Mesenchymal stem cell (in vitro differentiated cells and primary cell): Measurements from ENCODE around the gene ELN.

ENCODE experiments used
- DNase-seq: peaks from one replicate; pipeline ENCODE4 v3.0.0-alpha.2; 2013
- H2AFZ ChIP-seq: one replicate; pipeline ENCODE4 v1.6.1; 2013; ENCODE audit warnings: low read depth, mild to moderate bottlenecking, control low read depth, inconsistent platforms, low read length, moderate library complexity
- H2AK5ac ChIP-seq: 2 replicates; pipeline ENCODE4 v1.6.1; 2013; ENCODE audit warnings: low read length, moderate library complexity, mild to moderate bottlenecking, inconsistent platforms; ENCODE audit not compliant: severe bottlenecking
- H2BK120ac ChIP-seq: one replicate; pipeline ENCODE4 v1.6.1; 2013; ENCODE audit warnings: low read depth, mild to moderate bottlenecking, inconsistent platforms, low read length, moderate library complexity
- H2BK12ac ChIP-seq, 2 experiments: one replicate each; pipeline ENCODE4 v1.6.1; 2013; ENCODE audit warnings: inconsistent platforms in 2 of 2, low read length in 2 of 2, mild to moderate bottlenecking in 2 of 2, moderate library complexity in 2 of 2, control low read depth in 1 of 2
- H2BK15ac ChIP-seq: one replicate; pipeline ENCODE4 v1.6.1; 2013; ENCODE audit warnings: mild to moderate bottlenecking, low read depth, inconsistent platforms; ENCODE audit not compliant: poor library complexity, severe bottlenecking
- H2BK5ac ChIP-seq: 2 replicates; pipeline ENCODE4 v1.6.1; 2013; ENCODE audit warnings: low read depth, mild to moderate bottlenecking, low read length, control low read depth, inconsistent platforms; ENCODE audit not compliant: poor library complexity, severe bottlenecking
- H3K14ac ChIP-seq, 2 experiments: one replicate each; pipeline ENCODE4 v1.6.1; 2013; ENCODE audit warnings: inconsistent platforms in 2 of 2, low read length in 2 of 2, control low read depth in 1 of 2, mild to moderate bottlenecking in 1 of 2, moderate library complexity in 1 of 2
- H3K18ac ChIP-seq, 2 experiments: one replicate each; pipeline ENCODE4 v1.6.1; 2013; ENCODE audit warnings: inconsistent platforms in 2 of 2, low read length in 2 of 2, control low read depth in 1 of 2, low read depth in 1 of 2, mild to moderate bottlenecking in 1 of 2
- H3K23ac ChIP-seq, 2 experiments: one replicate each; pipeline ENCODE4 v1.6.1; 2013; ENCODE audit warnings: inconsistent platforms in 2 of 2, low read length in 2 of 2, mild to moderate bottlenecking in 2 of 2, moderate library complexity in 2 of 2, control low read depth in 1 of 2
- H3K27ac ChIP-seq: 2 replicates; pipeline ENCODE4 v1.5.1; 2013; ENCODE audit warnings: mild to moderate bottlenecking, moderate library complexity, low read length, control low read depth, inconsistent platforms; ENCODE audit not compliant: poor library complexity, severe bottlenecking
- H3K27me3 ChIP-seq, 2 experiments: 2 replicates each; pipeline versions ENCODE4 v1.6.1 to v1.7.0; 2013; ENCODE audit warnings: low read length in 2 of 2, mild to moderate bottlenecking in 2 of 2, moderate library complexity in 2 of 2, control low read depth in 1 of 2, inconsistent platforms in 1 of 2; ENCODE audit not compliant: control insufficient read depth in 1 of 2, insufficient read depth in 1 of 2
- H3K36me3 ChIP-seq, 2 experiments: 2 replicates each; pipeline versions ENCODE4 v1.6.1 to v1.7.0; 2013; ENCODE audit warnings: low read length in 2 of 2, control low read depth in 1 of 2, inconsistent platforms in 1 of 2, low read depth in 1 of 2, mild to moderate bottlenecking in 1 of 2; ENCODE audit not compliant: insufficient read depth in 2 of 2, control insufficient read depth in 1 of 2
- H3K4ac ChIP-seq, 2 experiments: one replicate each; pipeline ENCODE4 v1.6.1; 2013; ENCODE audit warnings: inconsistent platforms in 2 of 2, low read length in 2 of 2, mild to moderate bottlenecking in 2 of 2, moderate library complexity in 2 of 2, control low read depth in 1 of 2, low read depth in 1 of 2
- H3K4me1 ChIP-seq: 2 replicates; pipeline ENCODE4 v1.6.1; 2013; ENCODE audit warnings: low read depth, low read length, control low read depth; ENCODE audit not compliant: control insufficient read depth, insufficient read depth
- H3K4me2 ChIP-seq: 2 replicates; pipeline ENCODE4 v1.6.1; 2013; ENCODE audit warnings: low read length, mild to moderate bottlenecking, inconsistent platforms; ENCODE audit not compliant: poor library complexity, severe bottlenecking
- H3K4me3 ChIP-seq, 2 experiments: 2 replicates each; pipeline versions ENCODE4 v1.5.1 to v1.7.0; 2013; ENCODE audit warnings: low read length in 2 of 2, mild to moderate bottlenecking in 2 of 2, control low read depth in 1 of 2, low read depth in 1 of 2; ENCODE audit not compliant: insufficient read depth in 1 of 2
- H3K79me1 ChIP-seq: replicated peaks from 2 replicates; pipeline ENCODE4 v1.6.1; 2013; ENCODE audit warnings: mild to moderate bottlenecking, control low read depth, low read length, inconsistent platforms; ENCODE audit not compliant: poor library complexity, severe bottlenecking
- H3K9ac ChIP-seq: 2 replicates; pipeline ENCODE4 v1.7.0; 2013; ENCODE audit warnings: mild to moderate bottlenecking, low read length, moderate library complexity
- H3K9me3 ChIP-seq: 2 replicates; pipeline ENCODE4 v1.7.0; 2013; ENCODE audit warnings: mild to moderate bottlenecking, low read length; ENCODE audit not compliant: control insufficient read depth
- H4K8ac ChIP-seq: one replicate; pipeline ENCODE4 v1.6.1; 2013; ENCODE audit warnings: inconsistent platforms, mild to moderate bottlenecking, low read length, moderate library complexity
- H4K91ac ChIP-seq: one replicate; pipeline ENCODE4 v1.6.1; 2013; ENCODE audit warnings: mild to moderate bottlenecking, low read length, inconsistent platforms
- WGBS: methylation state at CpG from one replicate; pipeline ENCODE4 v1.1.7; 2013; ENCODE audit warnings: mixed read lengths; 5-methylcytosine and 5-hydroxymethylcytosine counted together

The ELN gene

GRCh38 chr7:74038194-74038961 lies 10.4 kb downstream of the ELN start:
- Histone ChIP-seq H3K27me3 (peaks cover 0 to 14% of the 10 kb centered on the region in 2 experiments), H4K8ac (no peak overlapping the region), H3K4me3 (no peak overlapping the region), H3K36me3 (peaks cover 0 to 24% of the 10 kb centered on the region in 2 experiments), H2BK12ac (no peak overlapping the region), H3K79me1 (no peaks in the 10 kb centered on the region), H3K27ac (no peak overlapping the region), H3K4me2 (no peak overlapping the region), H3K4ac (no peak overlapping the region), H3K9ac (peak overlapping the region; percentile 35), H4K91ac (no peak overlapping the region), H3K18ac (no peak overlapping the region), H2BK15ac (no peak overlapping the region), H3K14ac (no peak overlapping the region), H2AFZ (no peak overlapping the region), H2AK5ac (no peak overlapping the region), H2BK5ac (no peak overlapping the region), H2BK120ac (no peak overlapping the region), H3K9me3 (no peaks in the 10 kb centered on the region), H3K23ac (no peak overlapping the region), H3K4me1 (peaks cover 19% of the 10 kb centered on the region)
- no peak for DNase-seq
- WGBS: 85% methylated on average over 16 of the region's 16 CpGs

- no peak overlapping the region for H2AK5ac ChIP-seq
- no peak overlapping the region for H2BK12ac ChIP-seq
- H3K27me3 ChIP-seq: peaks cover 0 to 14% of the 10 kb centered on the region in 2 experiments
- H3K4me2 ChIP-seq: no peak overlapping the region
- H3K27ac ChIP-seq: no peak overlapping the region
- H3K36me3 ChIP-seq: peaks cover 0 to 24% of the 10 kb centered on the region in 2 experiments
- no peaks in the 10 kb centered on the region for H3K9me3 ChIP-seq
- no peaks in the 10 kb centered on the region for H3K79me1 ChIP-seq
- no peak overlapping the region for H3K9ac ChIP-seq
- no peak overlapping the region for H4K8ac ChIP-seq
- no peak overlapping the region for H3K4me3 ChIP-seq
- DNase-seq: no peak
- no peak overlapping the region for H3K14ac ChIP-seq
- no peak overlapping the region for H2BK120ac ChIP-seq
- no peak overlapping the region for H4K91ac ChIP-seq
- 94% methylated on average over 11 of the region's 11 CpGs for WGBS
- H3K4ac ChIP-seq: no peak overlapping the region
- no peak overlapping the region for H2BK15ac ChIP-seq
- no peak overlapping the region for H2AFZ ChIP-seq
- no peak overlapping the region for H3K23ac ChIP-seq
- H3K18ac ChIP-seq: no peak overlapping the region
- peaks cover 15% of the 10 kb centered on the region for H3K4me1 ChIP-seq
- no peak overlapping the region for H2BK5ac ChIP-seq
These were observed 11.4 kb downstream of the ELN start for GRCh38 chr7:74039337-74039736.

- Histone ChIP-seq H3K4me1 (peaks cover 15% of the 10 kb centered on the region), H4K91ac (no peak overlapping the region), H3K4me3 (no peak overlapping the region), H3K9ac (no peak overlapping the region), H3K4ac (no peak overlapping the region), H4K8ac (no peak overlapping the region), H2BK5ac (no peak overlapping the region), H2BK12ac (no peak overlapping the region), H3K27ac (no peak overlapping the region), H2AK5ac (no peak overlapping the region), H2BK15ac (no peak overlapping the region), H2BK120ac (no peak overlapping the region), H2AFZ (no peak overlapping the region), H3K18ac (no peak overlapping the region), H3K27me3 (peaks cover 0 to 22% of the 10 kb centered on the region in 2 experiments), H3K36me3 (peaks cover 0 to 23% of the 10 kb centered on the region in 2 experiments), H3K9me3 (no peaks in the 10 kb centered on the region), H3K79me1 (no peaks in the 10 kb centered on the region), H3K14ac (no peak overlapping the region), H3K23ac (no peak overlapping the region), H3K4me2 (no peak overlapping the region)
- 83% methylated on average over 13 of the region's 13 CpGs for WGBS
- no peak for DNase-seq
These were observed 12.3 kb downstream of the ELN start for GRCh38 chr7:74040101-74040790.

- peaks cover 15% of the 10 kb centered on the region for H3K4me1 ChIP-seq
- peaks cover 0 to 22% of the 10 kb centered on the region in 2 experiments for H3K27me3 ChIP-seq
- H2AK5ac ChIP-seq: no peak overlapping the region
- H3K18ac ChIP-seq: no peak overlapping the region
- H3K9ac ChIP-seq: no peak overlapping the region
- H3K23ac ChIP-seq: no peak overlapping the region
- no peaks in the 10 kb centered on the region for H3K79me1 ChIP-seq
- no peak overlapping the region for H2AFZ ChIP-seq
- WGBS: 91% methylated on average over 12 of the region's 12 CpGs
- no peak overlapping the region for H3K4me3 ChIP-seq
- H2BK5ac ChIP-seq: no peak overlapping the region
- no peak overlapping the region for H3K4me2 ChIP-seq
- peaks cover 0 to 21% of the 10 kb centered on the region in 2 experiments for H3K36me3 ChIP-seq
- no peak overlapping the region for H4K8ac ChIP-seq
- H3K27ac ChIP-seq: no peak overlapping the region
- H2BK12ac ChIP-seq: no peak overlapping the region
- H3K14ac ChIP-seq: no peak overlapping the region
- no peak overlapping the region for H2BK120ac ChIP-seq
- H3K4ac ChIP-seq: no peak overlapping the region
- no peak overlapping the region for H4K91ac ChIP-seq
- no peak overlapping the region for H2BK15ac ChIP-seq
- H3K9me3 ChIP-seq: no peaks in the 10 kb centered on the region
- no peak for DNase-seq
These were observed 13.0 kb downstream of the ELN start for GRCh38 chr7:74040791-74041520.
